AG09309 (cell line): Measurements from ENCODE around the gene ADGRB3.

Source experiments
- DNase-seq: peaks from one replicate; pipeline ENCODE4 v3.0.0-alpha.2; 2010; ENCODE audit warnings: low read depth
- H3K4me3 ChIP-seq: 2 replicates; pipeline ENCODE4 v1.5.1; 2011; ENCODE audit warnings: mild to moderate bottlenecking, low read depth, low read length, moderate library complexity; ENCODE audit not compliant: control insufficient read depth
- CTCF ChIP-seq: IDR thresholded peaks from 2 replicates; pipeline ENCODE4 v1.5.1; 2011; ENCODE audit warnings: mild to moderate bottlenecking, low read depth, low read length, inconsistent platforms; ENCODE audit not compliant: insufficient read depth, control insufficient read depth; ENCODE audit errors: missing control alignments

Gene ADGRB3

GRCh38 chr6:69438113-69438512 is 803.0 kb downstream of the ADGRB3 start:
- no peak for DNase-seq
- H3K4me3 ChIP-seq, result no peak overlapping the region
- TF ChIP-seq CTCF, result no peak
